Measurements from ENCODE around the gene EVI2B. TPM values are rescaled to one million over a fixed set of nuclear protein-coding genes. Genes with fewer than 3 reads are reported as not detected.
"Not testable (repeated sequence)": the region's sequence is repeated elsewhere in the genome, so short reads cannot be mapped to it uniquely, and the experiment has no call there.

EVI2B gene
- polyA plus RNA-seq, 3 donors, result 166 to 267 (median 262) TPM

DNA sequence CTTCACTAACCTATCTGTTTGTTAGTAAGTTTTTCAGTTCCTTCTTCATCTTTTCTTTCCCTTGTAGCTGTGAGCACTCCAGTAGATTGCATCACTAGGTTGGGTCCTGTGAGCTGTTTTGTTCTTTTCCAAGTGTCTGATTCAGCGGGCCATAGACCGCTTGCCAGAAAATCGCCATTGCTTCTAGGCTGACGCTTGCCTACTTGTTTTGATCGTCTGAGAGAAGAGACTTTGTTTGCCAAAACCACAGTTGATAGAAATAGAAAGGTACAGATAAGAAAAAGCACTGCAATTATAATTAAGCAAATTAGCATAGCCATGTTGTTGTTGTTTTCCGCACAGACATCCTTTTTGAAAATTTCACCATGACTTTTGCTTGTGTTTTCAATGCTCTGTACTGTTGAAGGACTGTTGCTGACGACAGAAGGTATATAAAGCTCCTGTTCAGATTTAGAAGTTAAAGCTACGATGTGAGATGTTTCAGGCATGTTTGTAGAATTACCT is 4.5 kb upstream of the EVI2B start:
- peak overlapping the region; percentile 82 for H3K9ac ChIP-seq (ENCODE audit: insufficient read depth, low read length, poor library complexity, severe bottlenecking)
- peak overlapping the region; percentile 90 to 96 (median 92) for H3K27ac Mint-ChIP-seq
- H3K4me1 ChIP-seq (ENCODE audit: control insufficient read depth in 1 of 2, insufficient read depth in 2 of 2, low read length in 2 of 2), result peaks cover 44 to 63% of the 10 kb centered on the region in 2 donors
- H2AFZ ChIP-seq (ENCODE audit: insufficient read depth, low read depth, low read length, poor library complexity, severe bottlenecking), result no peak overlapping the region
- DNase-seq, result peak; percentile 84 to 94 (median 91)
- H3K9me3 ChIP-seq (replicated peaks in 1 of 2; ENCODE audit: control insufficient read depth in 1 of 2, insufficient read depth in 1 of 2, low read length in 2 of 2), result no peaks in the 10 kb centered on the region
- H3K4me3 Mint-ChIP-seq, result peak overlapping the region; percentile 72 to 89
- peaks cover 16 to 21% of the 10 kb centered on the region in 2 donors for H3K36me3 Mint-ChIP-seq
- peaks cover 90% of the 10 kb centered on the region for H3K79me2 ChIP-seq (ENCODE audit: insufficient read depth, low read length)
- peaks cover 42% of the 10 kb centered on the region for H3K4me1 Mint-ChIP-seq
- H3K9me3 Mint-ChIP-seq, result no peaks in the 10 kb centered on the region
- H3K36me3 ChIP-seq (replicated peaks in 1 of 2; ENCODE audit: control insufficient read depth in 1 of 2, insufficient read depth in 2 of 2, low read length in 2 of 2), result peaks cover 0 to 5% of the 10 kb centered on the region in 2 donors
- peaks cover under 1% of the 10 kb centered on the region for H4K20me1 ChIP-seq (ENCODE audit: insufficient read depth, low read length)
- H3K27me3 ChIP-seq (ENCODE audit: control insufficient read depth in 2 of 2, insufficient read depth in 2 of 2, low read length in 2 of 2), result no peaks in the 10 kb centered on the region
- intact Hi-C loops (cut with micrococcal nuclease), result loop anchor here in 1 of 2 donors (10.0 kb wide), 1 partner anchor 364 kb away; no protein-coding TSS in a partner anchor
- no peaks in the 10 kb centered on the region for H3K27me3 Mint-ChIP-seq (ENCODE audit: low read depth in 3 of 3)
- H3K4me3 ChIP-seq (replicated peaks in 1 of 3; ENCODE audit: low read depth in 2 of 3, low read length in 3 of 3), result peak overlapping the region; percentile 90 to 100 (median 96)
- TF ChIP-seq, protein P1, sequence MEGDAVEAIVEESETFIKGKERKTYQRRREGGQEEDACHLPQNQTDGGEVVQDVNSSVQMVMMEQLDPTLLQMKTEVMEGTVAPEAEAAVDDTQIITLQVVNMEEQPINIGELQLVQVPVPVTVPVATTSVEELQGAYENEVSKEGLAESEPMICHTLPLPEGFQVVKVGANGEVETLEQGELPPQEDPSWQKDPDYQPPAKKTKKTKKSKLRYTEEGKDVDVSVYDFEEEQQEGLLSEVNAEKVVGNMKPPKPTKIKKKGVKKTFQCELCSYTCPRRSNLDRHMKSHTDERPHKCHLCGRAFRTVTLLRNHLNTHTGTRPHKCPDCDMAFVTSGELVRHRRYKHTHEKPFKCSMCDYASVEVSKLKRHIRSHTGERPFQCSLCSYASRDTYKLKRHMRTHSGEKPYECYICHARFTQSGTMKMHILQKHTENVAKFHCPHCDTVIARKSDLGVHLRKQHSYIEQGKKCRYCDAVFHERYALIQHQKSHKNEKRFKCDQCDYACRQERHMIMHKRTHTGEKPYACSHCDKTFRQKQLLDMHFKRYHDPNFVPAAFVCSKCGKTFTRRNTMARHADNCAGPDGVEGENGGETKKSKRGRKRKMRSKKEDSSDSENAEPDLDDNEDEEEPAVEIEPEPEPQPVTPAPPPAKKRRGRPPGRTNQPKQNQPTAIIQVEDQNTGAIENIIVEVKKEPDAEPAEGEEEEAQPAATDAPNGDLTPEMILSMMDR (IDR thresholded peaks at IDR 0.05), result no peak
- 0% methylated on average over 5 of the region's 8 CpGs for WGBS (ENCODE audit: insufficient coverage)
- peak overlapping the region; percentile 98 for H3K4me2 ChIP-seq (replicated peaks; ENCODE audit: extremely low read depth, low read length, poor library complexity, severe bottlenecking)
- H3K27ac ChIP-seq (ENCODE audit: low read depth in 1 of 2, low read length in 2 of 2), result peak overlapping the region; percentile 62 to 98

DNA sequence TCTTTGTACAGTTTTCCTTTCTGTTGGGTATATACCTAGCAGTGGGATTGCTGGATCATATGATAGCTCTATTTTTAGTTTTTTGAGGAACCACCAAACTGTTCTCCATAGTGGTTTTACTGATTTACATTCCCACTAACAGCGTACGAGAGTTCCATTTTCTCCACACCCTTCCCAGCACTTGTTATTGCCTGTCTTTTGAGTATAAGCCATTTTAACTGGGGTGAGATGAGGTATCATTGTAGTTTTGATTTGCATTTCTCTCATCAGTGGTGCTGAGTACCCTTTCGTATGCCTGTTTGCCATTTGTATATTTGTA is 887 bp upstream of the EVI2B start:
- peaks cover 7% of the 10 kb centered on the region for H4K20me1 ChIP-seq (ENCODE audit: insufficient read depth, low read length)
- Mint-ChIP-seq H3K27me3 (ENCODE audit: low read depth in 3 of 3) (no peaks in the 10 kb centered on the region), H3K4me1 (peaks cover 41% of the 10 kb centered on the region), H3K27ac (peak overlapping the region; percentile 92 to 98 (median 97)), H3K4me3 (peak overlapping the region; percentile 64 to 78), H3K36me3 (peaks cover 28 to 30% of the 10 kb centered on the region in 2 donors), H3K9me3 (no peaks in the 10 kb centered on the region)
- H3K9me3 ChIP-seq (replicated peaks in 1 of 2; ENCODE audit: control insufficient read depth in 1 of 2, insufficient read depth in 1 of 2, low read length in 2 of 2), result no peaks in the 10 kb centered on the region
- TF ChIP-seq, protein P1 (IDR thresholded peaks at IDR 0.05), result no peak
- peak in 2 of 3 donors; percentile 18 to 48 for DNase-seq
- WGBS (ENCODE audit: insufficient coverage), result no CpG with 5 or more reads among the region's 3 CpGs
- peaks cover 0 to 5% of the 10 kb centered on the region in 2 donors for H3K36me3 ChIP-seq (replicated peaks in 1 of 2; ENCODE audit: control insufficient read depth in 1 of 2, insufficient read depth in 2 of 2, low read length in 2 of 2)
- peak overlapping the region; percentile 90 to 100 (median 96) for H3K4me3 ChIP-seq (replicated peaks in 1 of 3; ENCODE audit: low read depth in 2 of 3, low read length in 3 of 3)
- peak overlapping the region; percentile 88 for H3K9ac ChIP-seq (ENCODE audit: insufficient read depth, low read length, poor library complexity, severe bottlenecking)
- H2AFZ ChIP-seq (ENCODE audit: insufficient read depth, low read depth, low read length, poor library complexity, severe bottlenecking), result no peak overlapping the region
- peaks cover 92% of the 10 kb centered on the region for H3K79me2 ChIP-seq (ENCODE audit: insufficient read depth, low read length)
- peaks cover 36 to 58% of the 10 kb centered on the region in 2 donors for H3K4me1 ChIP-seq (ENCODE audit: control insufficient read depth in 1 of 2, insufficient read depth in 2 of 2, low read length in 2 of 2)
- H3K27ac ChIP-seq (ENCODE audit: low read depth in 1 of 2, low read length in 2 of 2), result peak overlapping the region in 1 of 2 donors; percentile 86
- intact Hi-C loops (cut with micrococcal nuclease), result loop anchor here in 1 of 2 donors (5.0 to 10.0 kb wide), 2 partner anchors 178 to 360 kb away; no protein-coding TSS in a partner anchor
- H3K27me3 ChIP-seq (ENCODE audit: control insufficient read depth in 2 of 2, insufficient read depth in 2 of 2, low read length in 2 of 2), result no peaks in the 10 kb centered on the region
- H3K4me2 ChIP-seq (replicated peaks; ENCODE audit: extremely low read depth, low read length, poor library complexity, severe bottlenecking), result peak overlapping the region; percentile 98

DNA sequence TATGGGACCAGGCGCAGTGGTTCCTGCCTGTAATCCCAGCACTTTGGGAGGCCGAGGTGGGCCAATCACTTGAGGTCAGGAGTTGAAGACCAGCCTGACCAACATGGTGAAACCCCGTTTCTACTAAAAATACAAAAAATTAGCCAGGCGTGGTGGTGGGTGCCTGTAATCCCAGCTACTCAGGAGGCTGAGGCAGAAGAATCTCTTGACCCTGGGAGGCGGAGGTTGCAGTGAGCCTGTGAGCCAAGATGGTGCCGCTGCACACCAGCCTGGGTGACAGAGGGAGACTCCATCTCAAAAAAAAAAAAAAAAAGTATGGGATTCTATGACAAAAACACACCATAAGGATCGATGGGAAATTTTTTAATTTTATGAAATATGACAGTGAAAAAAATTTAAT is 1.6 kb downstream of the EVI2B start:
- H3K4me1 ChIP-seq (ENCODE audit: control insufficient read depth in 1 of 2, insufficient read depth in 2 of 2, low read length in 2 of 2), result peaks cover 41 to 59% of the 10 kb centered on the region in 2 donors
- peak in 2 of 3 donors; percentile 11 to 30 for DNase-seq

More for the DNA sequence above, 1.6 kb downstream of the EVI2B start:
- not testable (repeated sequence) for H3K9me3 Mint-ChIP-seq; H3K27me3 Mint-ChIP-seq (ENCODE audit: low read depth in 3 of 3); H2AFZ ChIP-seq (ENCODE audit: insufficient read depth, low read depth, low read length, poor library complexity, severe bottlenecking); H3K27me3 ChIP-seq (ENCODE audit: control insufficient read depth in 2 of 2, insufficient read depth in 2 of 2, low read length in 2 of 2); H3K36me3 ChIP-seq (replicated peaks in 1 of 2; ENCODE audit: control insufficient read depth in 1 of 2, insufficient read depth in 2 of 2, low read length in 2 of 2); H3K9me3 ChIP-seq (replicated peaks in 1 of 2; ENCODE audit: control insufficient read depth in 1 of 2, insufficient read depth in 1 of 2, low read length in 2 of 2)
- Mint-ChIP-seq H3K36me3 (peaks cover 24 to 25% of the 10 kb centered on the region in 2 donors), H3K4me1 (peaks cover 46% of the 10 kb centered on the region), H3K4me3 (peak overlapping the region; percentile 95 to 98), H3K27ac (peak overlapping the region; percentile 84 to 98 (median 93))
- Histone ChIP-seq H3K4me2 (replicated peaks; ENCODE audit: extremely low read depth, low read length, poor library complexity, severe bottlenecking) (peak overlapping the region; percentile 98), H3K9ac (ENCODE audit: insufficient read depth, low read length, poor library complexity, severe bottlenecking) (peak overlapping the region; percentile 88), H3K4me3 (replicated peaks in 1 of 3; ENCODE audit: low read depth in 2 of 3, low read length in 3 of 3) (peak overlapping the region; percentile 90 to 100 (median 96)), H3K79me2 (ENCODE audit: insufficient read depth, low read length) (peaks cover 92% of the 10 kb centered on the region), H3K27ac (ENCODE audit: low read depth in 1 of 2, low read length in 2 of 2) (peak overlapping the region; percentile 75 to 86), H4K20me1 (ENCODE audit: insufficient read depth, low read length) (peaks cover 28% of the 10 kb centered on the region)
- intact Hi-C loops (cut with micrococcal nuclease), result loop anchor here in 1 of 2 donors (5.0 to 10.0 kb wide), 2 partner anchors 180 to 357 kb away; no protein-coding TSS in a partner anchor
- 0% methylated on average over 1 of the region's 7 CpGs for WGBS (ENCODE audit: insufficient coverage)

Measured in CD14-positive monocyte (primary cell).